Fibroblast of lung (primary cell): ENCODE data around the gene MACROH2A2.

Experiments
- CTCF ChIP-seq, 2 donors: IDR thresholded peaks in 1 of 2; conservative IDR thresholded peaks in 1 of 2; 1 replicate in 1 of 2; 2 replicates in 1 of 2; pipeline ENCODE4 v1.5.1; 2011 to 2012; ENCODE audit warnings: low read length in 2 of 2, control low read depth in 1 of 2, inconsistent platforms in 1 of 2, low read depth in 1 of 2, mild to moderate bottlenecking in 1 of 2
- EZH2 ChIP-seq: IDR thresholded peaks from 2 replicates; pipeline ENCODE4 v1.5.1; 2012; ENCODE audit warnings: low read length, control low read depth, mild to moderate bottlenecking; ENCODE audit errors: missing control alignments

DNA sequence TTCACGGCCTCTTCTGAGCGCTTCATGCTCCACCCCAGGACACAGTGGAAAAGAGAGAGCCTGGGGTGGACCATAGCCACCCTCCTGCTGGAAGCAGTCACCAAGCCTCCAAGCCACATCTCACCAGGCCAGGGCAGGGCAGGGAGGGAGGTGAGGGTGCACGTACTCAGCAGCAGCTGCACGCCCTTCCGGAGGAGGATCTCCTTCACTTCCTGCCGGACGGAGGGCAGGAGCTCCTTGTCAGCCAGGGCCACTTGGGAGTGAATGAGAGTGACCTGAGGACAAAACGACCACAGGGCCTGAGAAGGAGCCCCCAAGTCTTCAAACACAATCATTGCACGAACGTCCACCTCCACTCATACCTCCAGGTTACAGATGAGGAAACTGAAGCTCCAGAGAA is 65.0 kb downstream of the MACROH2A2 start:
- TF ChIP-seq CTCF (conservative IDR thresholded peaks at IDR 0.05 in 1 of 2, IDR thresholded peaks at IDR 0.05 in 1 of 2; ENCODE audit: low read depth in 1 of 2, low read length in 2 of 2): no peak
- TF ChIP-seq EZH2: no peak
